ENCODE data around the gene LCOR. TPM values are rescaled to one million over a fixed set of nuclear protein-coding genes. Genes with fewer than 3 reads are reported as not detected.

The LCOR gene
- total and polyA plus RNA-seq, 2 of the 13 experiments (the other 11 are each of a cell fraction or from before 2014, with no cell fraction given): 12.4 to 23.7 TPM

- TF ChIP-seq ZFP37 (CRISPR knock-in tag; IDR thresholded peaks at IDR 0.05; ENCODE audit: borderline replicate concordance) (no peak), ZNF75D (CRISPR knock-in tag; IDR thresholded peaks at IDR 0.05; ENCODE audit: borderline replicate concordance) (no peak), GABPA (IDR thresholded peaks at IDR 0.05; ENCODE audit: low read depth, low read length) (no peak), GABPA (CRISPR knock-in tag; IDR thresholded peaks at IDR 0.05; ENCODE audit: low read depth) (no peak), ZNF570 (CRISPR knock-in tag; IDR thresholded peaks at IDR 0.05; ENCODE audit: borderline replicate concordance) (no peak), AKAP8 (CRISPR knock-in tag; IDR thresholded peaks at IDR 0.05) (0 out of 2 replicates have a peak, but pooled peaks have one; percentile 50), IRF9 (CRISPR knock-in tag; IDR thresholded peaks at IDR 0.05; ENCODE audit: borderline replicate concordance) (no peak), REXO4 (CRISPR knock-in tag; IDR thresholded peaks at IDR 0.05; ENCODE audit: borderline replicate concordance) (no peak), ZBTB33 (CRISPR knock-in tag; IDR thresholded peaks at IDR 0.05) (no peak), ZNF639 (CRISPR knock-in tag; conservative IDR thresholded peaks at IDR 0.05) (no peak), ZUFSP (CRISPR knock-in tag; IDR thresholded peaks at IDR 0.05; ENCODE audit: borderline replicate concordance) (no peak), ZNF326 (CRISPR knock-in tag; IDR thresholded peaks at IDR 0.05; ENCODE audit: borderline replicate concordance) (no peak), MYPOP (CRISPR knock-in tag; IDR thresholded peaks at IDR 0.05) (no peak), CHD2 (IDR thresholded peaks at IDR 0.05; ENCODE audit: low read depth, low read length) (0 out of 2 replicates have a peak, but pooled peaks have one; percentile 13), CERS6 (CRISPR knock-in tag; IDR thresholded peaks at IDR 0.05) (no peak), NR2F6 (IDR thresholded peaks at IDR 0.05) (no peak), NR2F6 (CRISPR knock-in tag; IDR thresholded peaks at IDR 0.05) (no peak; the same call in 1 of the 2 replicates), ZNF350 (CRISPR knock-in tag; IDR thresholded peaks at IDR 0.05; ENCODE audit: borderline replicate concordance, low read depth) (no peak), HNF4G (IDR thresholded peaks at IDR 0.05; ENCODE audit: borderline replicate concordance, low read depth, low read length) (no peak), HNF4G (CRISPR knock-in tag; IDR thresholded peaks at IDR 0.05; ENCODE audit: borderline replicate concordance, low read depth) (no peak), BCL3 (CRISPR knock-in tag; IDR thresholded peaks at IDR 0.05) (no peak)
These were observed 672 bp downstream of the LCOR start (continued) for GRCh38 chr10:96832721-96833219.
